ENCODE measurements around the gene AATK.

GRCh38 chr17:81140695-81141094 lies 25.3 kb downstream of the AATK start:
- TF ChIP-seq TAF1 (IDR thresholded peaks at IDR 0.05; ENCODE audit: borderline replicate concordance, low read depth, low read length) (no peak), CTCF (IDR thresholded peaks at IDR 0.05) (no peak), REST (IDR thresholded peaks at IDR 0.05; ENCODE audit: low read depth, low read length) (no peak), RXRA (IDR thresholded peaks at IDR 0.05; ENCODE audit: borderline replicate concordance, low read depth) (no peak), SIN3A (IDR thresholded peaks at IDR 0.05; ENCODE audit: borderline replicate concordance, low read depth, low read length) (no peak), FOXJ3 (CRISPR knock-in tag; IDR thresholded peaks at IDR 0.05) (no peak), EP300 (IDR thresholded peaks at IDR 0.05; ENCODE audit: borderline replicate concordance in 1 of 2, low read depth in 1 of 2, low read length in 1 of 2) (no peak), RFX5 (IDR thresholded peaks at IDR 0.05; ENCODE audit: low read length) (no peak)
